MM.1S (cell line): Measurements from ENCODE around the gene NIT2.

Source experiments
- CTCF ChIP-seq: fragments of 300-600 bp; sonication (generic); IDR thresholded peaks from 2 replicates; pipeline ENCODE4 v1.5.1; 2016; ENCODE audit warnings: antibody characterized with exemption, low read length, mixed read lengths
- EZH2phosphoT487 ChIP-seq: fragments of 300-600 bp; sonication (generic); IDR thresholded peaks from 2 replicates; pipeline ENCODE4 v1.6.1; 2018; ENCODE audit warnings: antibody characterized with exemption, low read length

- no peak for TF ChIP-seq CTCF
- TF ChIP-seq EZH2phosphoT487 = no peak
These were observed 73.5 kb downstream of the NIT2 start for GRCh38 chr3:100407977-100408532.
